Ishikawa (cell line): ENCODE data around the gene TSPEAR.

Experiments
- CEBPB ChIP-seq: IDR thresholded peaks from 2 replicates; pipeline ENCODE4 v1.6.1; 2012
- CREB1 ChIP-seq: IDR thresholded peaks from 2 replicates; pipeline ENCODE4 v1.6.1; 2012; ENCODE audit warnings: low read depth
- EGR1 ChIP-seq: IDR thresholded peaks from 2 replicates; pipeline ENCODE4 v1.6.1; 2012
- EP300 ChIP-seq: IDR thresholded peaks from 2 replicates; pipeline ENCODE4 v1.6.1; 2012; ENCODE audit warnings: borderline replicate concordance
- FOXM1 ChIP-seq: IDR thresholded peaks from 2 replicates; pipeline ENCODE4 v1.6.1; 2012; ENCODE audit warnings: low read depth, borderline replicate concordance
- NFIC ChIP-seq: IDR thresholded peaks from 2 replicates; pipeline ENCODE4 v1.6.1; 2012
- RAD21 ChIP-seq: IDR thresholded peaks from 2 replicates; pipeline ENCODE4 v1.6.1; 2012; ENCODE audit warnings: low read depth
- TAF1 ChIP-seq: IDR thresholded peaks from 2 replicates; pipeline ENCODE4 v1.6.1; 2012; ENCODE audit warnings: low read depth, mild to moderate bottlenecking
- TCF12 ChIP-seq: IDR thresholded peaks from 2 replicates; pipeline ENCODE4 v1.6.1; 2012; ENCODE audit warnings: low read depth
- TEAD4 ChIP-seq: IDR thresholded peaks from 2 replicates; pipeline ENCODE4 v1.6.1; 2012
- YY1 ChIP-seq: IDR thresholded peaks from 2 replicates; pipeline ENCODE4 v1.6.1; 2012; ENCODE audit warnings: low read depth
- ZBTB7A ChIP-seq: IDR thresholded peaks from 2 replicates; pipeline ENCODE4 v1.6.1; 2012; ENCODE audit warnings: low read depth
- TF ChIP-seq, protein P1 (sequence below): IDR thresholded peaks from 2 replicates; pipeline ENCODE4 v1.6.1; 2012
- TF ChIP-seq, protein P2 (sequence below): IDR thresholded peaks from 2 replicates; pipeline ENCODE4 v1.6.1; 2012; ENCODE audit warnings: low read depth, mild to moderate bottlenecking
- TF ChIP-seq, protein P3 (sequence below): IDR thresholded peaks from 2 replicates; pipeline ENCODE4 v1.6.1; 2012

TSPEAR gene

DNA sequence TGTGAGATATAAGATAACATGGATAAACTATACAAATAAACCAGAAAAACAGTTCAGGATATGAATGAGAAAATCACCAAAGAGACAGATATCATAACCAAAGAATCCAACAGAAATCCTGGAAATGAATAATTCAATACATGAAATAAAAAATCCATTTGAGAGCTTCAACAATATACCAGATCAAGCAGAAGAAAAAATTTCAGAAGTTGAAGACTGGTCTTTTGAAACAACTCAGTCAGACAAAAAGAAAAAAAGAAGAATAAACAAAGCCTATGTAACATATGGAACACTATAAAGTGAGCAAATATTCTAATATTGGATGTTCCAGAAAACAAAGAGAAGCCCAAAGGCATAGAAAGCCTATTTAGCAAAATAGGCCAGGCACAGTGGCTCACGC is 39.5 kb downstream of the TSPEAR start:
- TF ChIP-seq TCF12 = no peak
- TF ChIP-seq NFIC = no peak
- TF ChIP-seq CREB1 = no peak
- no peak for TF ChIP-seq CEBPB
- no peak for TF ChIP-seq TEAD4
- TF ChIP-seq, protein P1, sequence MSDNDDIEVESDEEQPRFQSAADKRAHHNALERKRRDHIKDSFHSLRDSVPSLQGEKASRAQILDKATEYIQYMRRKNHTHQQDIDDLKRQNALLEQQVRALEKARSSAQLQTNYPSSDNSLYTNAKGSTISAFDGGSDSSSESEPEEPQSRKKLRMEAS = no peak
- no peak for TF ChIP-seq FOXM1
- TF ChIP-seq, protein P2, sequence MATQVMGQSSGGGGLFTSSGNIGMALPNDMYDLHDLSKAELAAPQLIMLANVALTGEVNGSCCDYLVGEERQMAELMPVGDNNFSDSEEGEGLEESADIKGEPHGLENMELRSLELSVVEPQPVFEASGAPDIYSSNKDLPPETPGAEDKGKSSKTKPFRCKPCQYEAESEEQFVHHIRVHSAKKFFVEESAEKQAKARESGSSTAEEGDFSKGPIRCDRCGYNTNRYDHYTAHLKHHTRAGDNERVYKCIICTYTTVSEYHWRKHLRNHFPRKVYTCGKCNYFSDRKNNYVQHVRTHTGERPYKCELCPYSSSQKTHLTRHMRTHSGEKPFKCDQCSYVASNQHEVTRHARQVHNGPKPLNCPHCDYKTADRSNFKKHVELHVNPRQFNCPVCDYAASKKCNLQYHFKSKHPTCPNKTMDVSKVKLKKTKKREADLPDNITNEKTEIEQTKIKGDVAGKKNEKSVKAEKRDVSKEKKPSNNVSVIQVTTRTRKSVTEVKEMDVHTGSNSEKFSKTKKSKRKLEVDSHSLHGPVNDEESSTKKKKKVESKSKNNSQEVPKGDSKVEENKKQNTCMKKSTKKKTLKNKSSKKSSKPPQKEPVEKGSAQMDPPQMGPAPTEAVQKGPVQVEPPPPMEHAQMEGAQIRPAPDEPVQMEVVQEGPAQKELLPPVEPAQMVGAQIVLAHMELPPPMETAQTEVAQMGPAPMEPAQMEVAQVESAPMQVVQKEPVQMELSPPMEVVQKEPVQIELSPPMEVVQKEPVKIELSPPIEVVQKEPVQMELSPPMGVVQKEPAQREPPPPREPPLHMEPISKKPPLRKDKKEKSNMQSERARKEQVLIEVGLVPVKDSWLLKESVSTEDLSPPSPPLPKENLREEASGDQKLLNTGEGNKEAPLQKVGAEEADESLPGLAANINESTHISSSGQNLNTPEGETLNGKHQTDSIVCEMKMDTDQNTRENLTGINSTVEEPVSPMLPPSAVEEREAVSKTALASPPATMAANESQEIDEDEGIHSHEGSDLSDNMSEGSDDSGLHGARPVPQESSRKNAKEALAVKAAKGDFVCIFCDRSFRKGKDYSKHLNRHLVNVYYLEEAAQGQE = no peak
- TF ChIP-seq EP300 = no peak
- no peak for TF ChIP-seq RAD21
- TF ChIP-seq ZBTB7A = no peak

DNA sequence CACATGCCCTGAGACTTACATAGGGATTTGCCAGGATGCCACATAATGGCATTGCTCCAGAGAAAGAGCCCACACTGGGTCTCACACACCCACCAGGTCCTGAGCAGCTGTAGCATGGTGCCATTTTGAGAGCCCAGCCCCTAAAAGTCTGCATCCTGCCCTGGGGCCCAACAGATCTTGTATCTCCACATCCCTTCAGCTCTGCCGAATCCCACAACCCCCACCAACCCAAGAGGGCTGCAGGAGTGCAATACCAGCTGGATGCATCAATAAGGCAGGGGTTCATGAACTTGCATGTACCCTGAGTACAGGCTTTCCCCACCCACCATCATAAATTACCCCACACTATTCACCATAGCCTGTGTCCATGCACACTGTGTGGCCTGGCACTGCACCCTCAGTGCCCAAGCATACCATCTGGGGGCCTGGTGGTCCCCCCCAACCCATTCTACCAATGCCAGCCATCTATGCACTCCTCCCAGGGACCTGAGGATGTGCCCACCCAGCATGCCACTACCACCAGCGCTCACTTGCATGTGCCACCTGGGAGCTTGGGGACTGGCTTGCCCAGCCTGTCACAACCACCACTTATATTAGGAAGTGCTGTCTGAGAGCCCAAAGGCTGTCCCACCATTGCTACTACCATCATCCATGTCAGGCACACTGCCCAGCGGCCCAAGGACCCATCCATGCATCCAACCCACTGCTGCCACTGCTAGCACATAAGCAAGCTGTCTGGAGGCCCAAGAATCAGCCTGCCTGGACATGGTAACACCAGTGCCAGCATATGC is 40.5 kb downstream of the TSPEAR start:
- TF ChIP-seq FOXM1 (no peak), EGR1 (no peak), NFIC (no peak)

DNA sequence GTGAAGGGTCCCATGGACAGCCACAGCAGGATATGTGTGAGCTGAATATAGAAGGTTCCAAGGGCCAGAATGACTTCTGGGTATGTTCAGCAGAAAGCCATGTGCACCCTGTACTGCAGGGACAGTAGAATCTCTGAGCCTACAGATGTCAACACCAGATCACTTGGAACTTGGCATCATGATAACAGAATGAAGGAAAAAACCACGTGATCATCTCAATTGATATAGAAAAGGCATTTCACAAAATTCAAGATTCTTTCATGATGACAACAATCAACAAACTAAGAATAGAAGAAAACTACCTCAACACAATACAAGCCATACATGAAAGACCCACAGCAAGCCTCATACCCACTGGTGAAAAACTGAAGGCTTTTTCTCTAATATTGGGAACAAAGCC is 43.8 kb downstream of the TSPEAR start:
- TF ChIP-seq FOXM1 (no peak), RAD21 (no peak), CREB1 (no peak), CEBPB (no peak), ZBTB7A (no peak), YY1 (no peak), TEAD4 (no peak), TCF12 (no peak), NFIC (no peak), EGR1 (no peak), EP300 (no peak), TAF1 (no peak)
- TF ChIP-seq, protein P2 = no peak
- TF ChIP-seq, protein P1 = no peak
- TF ChIP-seq, protein P3, sequence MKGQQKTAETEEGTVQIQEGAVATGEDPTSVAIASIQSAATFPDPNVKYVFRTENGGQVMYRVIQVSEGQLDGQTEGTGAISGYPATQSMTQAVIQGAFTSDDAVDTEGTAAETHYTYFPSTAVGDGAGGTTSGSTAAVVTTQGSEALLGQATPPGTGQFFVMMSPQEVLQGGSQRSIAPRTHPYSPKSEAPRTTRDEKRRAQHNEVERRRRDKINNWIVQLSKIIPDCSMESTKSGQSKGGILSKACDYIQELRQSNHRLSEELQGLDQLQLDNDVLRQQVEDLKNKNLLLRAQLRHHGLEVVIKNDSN = no peak

DNA sequence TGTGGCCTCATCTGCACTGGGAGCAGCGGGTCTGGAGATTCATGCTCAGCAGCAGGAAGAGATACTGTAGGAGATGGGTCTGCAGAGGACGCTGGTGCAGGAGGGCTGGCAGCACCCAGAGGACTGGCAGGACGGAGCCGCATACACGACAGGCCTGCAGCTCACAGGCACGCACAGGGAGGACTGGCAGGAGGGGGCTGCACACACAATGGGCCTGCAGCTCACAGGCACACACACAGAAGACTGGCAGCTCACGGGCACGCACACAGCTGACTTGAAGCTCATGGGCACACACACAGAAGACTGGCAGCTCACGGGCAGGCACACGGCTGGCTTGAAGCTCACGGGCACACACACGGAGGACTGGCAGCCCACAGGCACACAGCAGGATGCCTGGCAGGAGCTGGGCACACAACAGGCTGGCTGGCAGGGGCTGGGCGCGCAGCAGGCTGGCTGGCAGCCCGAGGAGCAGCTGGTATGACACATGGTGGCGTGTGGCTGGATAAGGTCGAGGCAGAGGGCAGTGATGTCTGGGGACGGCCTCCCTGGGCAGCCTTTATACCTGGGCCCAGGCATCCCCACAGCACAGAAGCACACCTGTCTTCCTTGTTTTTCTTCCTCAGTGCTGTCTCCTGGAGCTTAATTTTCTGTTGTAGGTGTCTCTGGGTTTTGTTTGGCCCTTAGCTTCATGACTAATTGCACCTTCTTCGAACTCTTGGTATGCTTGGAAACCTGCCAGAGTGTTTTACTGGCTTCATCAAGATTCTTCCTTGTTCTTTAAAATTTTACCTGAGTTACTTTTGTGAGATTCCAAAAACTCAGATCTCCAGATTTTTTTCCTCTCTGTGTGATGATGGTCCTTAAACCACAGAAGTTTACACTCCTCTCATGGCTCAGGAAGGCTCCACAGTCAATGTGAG is 44.7 kb downstream of the TSPEAR start, which contains the start of gene KRTAP12-2:
KRTAP12-2 (minus strand) TSS at position 527 of the 920 bp plus-strand sequence; CDS start at position 486, 41 bp downstream.
- TF ChIP-seq CEBPB (no peak), ZBTB7A (no peak), FOXM1 (no peak), RAD21 (no peak), YY1 (no peak), CREB1 (no peak), EP300 (no peak), EGR1 (no peak), NFIC (no peak), TEAD4 (no peak)
- TF ChIP-seq, protein P3 = no peak

DNA sequence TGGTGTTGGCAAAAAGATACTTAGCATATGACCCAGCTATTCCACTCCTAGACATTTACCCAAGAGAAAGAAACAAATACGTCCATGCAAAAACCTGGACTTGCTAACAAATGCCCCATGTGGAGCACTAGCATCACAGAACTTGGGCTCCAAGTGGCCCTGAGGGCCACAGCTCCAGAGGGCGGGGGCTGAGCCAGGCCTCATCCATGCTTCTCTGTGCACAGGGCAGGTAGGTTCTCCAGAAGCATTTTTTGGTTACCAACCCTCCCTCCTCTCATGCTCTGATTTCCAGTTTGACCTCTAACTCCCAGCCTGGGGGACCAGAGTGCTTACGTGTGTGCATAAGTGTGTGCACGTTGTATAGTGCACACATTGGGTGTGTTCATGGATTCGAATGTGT is 46.7 kb downstream of the TSPEAR start:
- no peak for TF ChIP-seq NFIC
- TF ChIP-seq TEAD4 = no peak
- TF ChIP-seq, protein P2 = no peak
- no peak for TF ChIP-seq RAD21
